Choroid plexus epithelial cell (primary cell): ENCODE results near the gene DIP2B.

Experiments used
- DNase-seq: peaks from one replicate; pipeline ENCODE4 v3.0.0-alpha.2; 2010; ENCODE audit warnings: low read depth
- H3K4me3 ChIP-seq: 2 replicates; pipeline ENCODE4 v1.5.1; 2011; ENCODE audit warnings: low read depth, mild to moderate bottlenecking, control low read depth, low read length, moderate library complexity
- CTCF ChIP-seq: conservative IDR thresholded peaks from 2 replicates; pipeline ENCODE4 v1.5.1; 2011; ENCODE audit warnings: low read depth, mild to moderate bottlenecking, control low read depth, inconsistent platforms, low read length, moderate library complexity

Gene DIP2B

DNA sequence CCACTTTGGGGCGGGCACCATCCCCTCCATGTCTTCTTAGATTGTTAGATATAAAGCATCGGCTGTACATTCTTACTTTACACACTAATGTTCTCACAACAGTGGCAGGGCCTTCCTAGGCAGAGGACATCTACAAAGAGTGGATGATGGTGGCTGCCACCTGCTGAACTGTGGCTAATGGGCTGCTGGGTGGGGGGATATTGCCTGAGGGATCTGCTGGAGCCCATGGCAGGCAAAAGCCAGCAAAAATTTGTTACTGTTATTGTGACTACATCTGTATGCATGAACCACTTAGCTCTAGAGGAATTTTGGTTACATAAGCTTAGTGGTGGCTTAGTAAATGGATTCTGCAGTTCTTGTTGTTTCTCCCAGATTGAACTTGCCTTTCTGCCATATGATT is 52.6 kb downstream of the DIP2B start:
- DNase-seq = no peak

GRCh38 chr12:50558970-50559369 is 54.2 kb downstream of the DIP2B start:
- no peak for DNase-seq
- no peak overlapping the region for H3K4me3 ChIP-seq
- no peak for TF ChIP-seq CTCF

More for the DNA sequence above, 52.6 kb downstream of the DIP2B start:
- no peak for TF ChIP-seq CTCF
- no peak overlapping the region for H3K4me3 ChIP-seq

GRCh38 chr12:50562520-50563433 is 58.0 kb downstream of the DIP2B start:
- TF ChIP-seq CTCF = no peak
- no peak overlapping the region for H3K4me3 ChIP-seq
- no peak for DNase-seq

GRCh38 chr12:50563434-50563787 is 58.6 kb downstream of the DIP2B start:
- no peak for TF ChIP-seq CTCF
- no peak overlapping the region for H3K4me3 ChIP-seq
- DNase-seq = no peak

DNA sequence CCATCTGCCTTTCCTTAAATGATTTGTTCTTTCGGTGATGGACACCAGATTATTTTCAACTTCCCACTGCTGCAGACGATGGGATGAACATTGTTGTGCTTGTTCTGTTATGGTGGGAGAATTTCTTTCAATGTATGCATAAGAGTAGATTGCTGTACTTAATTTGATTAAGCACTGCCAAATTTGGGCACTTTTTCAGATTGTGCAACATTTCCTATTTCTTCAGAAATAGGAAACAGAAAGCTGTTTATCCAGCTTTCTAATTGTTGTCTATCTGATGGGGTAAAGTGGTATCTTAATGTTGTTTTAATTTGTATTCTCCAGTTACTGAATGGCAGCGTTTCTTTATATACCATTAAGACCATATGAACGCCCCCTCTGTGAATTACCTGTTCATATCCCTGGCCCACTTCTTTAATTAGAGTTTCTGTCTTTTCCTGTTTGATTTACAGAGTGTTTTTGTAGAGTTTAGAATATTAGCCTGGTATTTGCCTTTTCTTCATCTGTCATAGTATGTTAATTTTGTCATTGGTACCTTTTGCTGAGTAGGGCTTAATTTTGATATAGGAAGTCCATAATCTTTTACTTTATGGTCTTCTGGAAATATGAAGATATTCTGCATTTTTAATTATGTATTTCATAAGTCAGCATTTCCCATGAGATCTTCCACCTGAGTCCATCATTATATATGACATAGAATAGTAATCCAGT is 59.6 kb downstream of the DIP2B start:
- DNase-seq = no peak
- no peak for TF ChIP-seq CTCF
- H3K4me3 ChIP-seq = no peak overlapping the region

- no peak for TF ChIP-seq CTCF
- H3K4me3 ChIP-seq = no peak overlapping the region
- no peak for DNase-seq
Observed at GRCh38 chr12:50564948-50565297, 60.1 kb downstream of the DIP2B start.

- no peak overlapping the region for H3K4me3 ChIP-seq
- no peak for DNase-seq
- TF ChIP-seq CTCF = no peak
Observed at GRCh38 chr12:50566066-50566465, 61.3 kb downstream of the DIP2B start.
